PC-3 (cell line): ENCODE measurements around the gene COL15A1. TPM values are rescaled to one million over a fixed set of nuclear protein-coding genes. Genes with fewer than 3 reads are reported as not detected.

Experiments
- ATAC-seq: fragments of 200-7000 bp; cut with Tn5 transposase; 2 replicates; pipeline ENCODE4 v1.9.1; 2020; ENCODE audit warnings: mild to moderate bottlenecking, moderate library complexity
- BruUV-seq: library from RNA; stranded (reverse); fragments of 400-500 nt; replicated peaks from 2 replicates; lab custom pipeline; 2021; lab: Mats Ljungman, UMichigan
- CTCF ChIA-PET: fragments of 300-600 bp; sonication (Branson Sonifier 250); formaldehyde crosslinking; loops from one replicate; lab custom pipeline; 2022; ENCODE audit warnings: antibody characterized with exemption; lab: Charles Lee
- POLR2A ChIA-PET: fragments of 300-600 bp; sonication (Branson Sonifier 250); formaldehyde crosslinking; loops from one replicate; lab custom pipeline; 2022; ENCODE audit warnings: antibody characterized with exemption; ENCODE audit not compliant: unreplicated experiment; lab: Charles Lee
- DNase-seq: peaks from one replicate; pipeline ENCODE4 v3.0.0-alpha.2; 2015
- H2AFZ ChIP-seq: fragments of 300-600 bp; sonication (generic); 2 replicates; pipeline ENCODE4 v1.6.0; 2016; ENCODE audit warnings: antibody characterized with exemption, low read length
- H3F3A ChIP-seq: fragments of 300-600 bp; sonication (generic); one replicate; pipeline ENCODE4 v1.6.0; 2017; ENCODE audit warnings: antibody characterized with exemption, low read length, control low read depth, mild to moderate bottlenecking; ENCODE audit not compliant: unreplicated experiment
- H3K27ac ChIP-seq: fragments of 300-600 bp; sonication (generic); 2 replicates; pipeline ENCODE4 v1.5.1; 2016; ENCODE audit warnings: mild to moderate bottlenecking, low read length
- H3K27me3 ChIP-seq: fragments of 300-600 bp; sonication (generic); 2 replicates; pipeline ENCODE4 v1.6.1; 2016; ENCODE audit warnings: low read length, mixed read lengths
- H3K36me3 ChIP-seq: fragments of 300-600 bp; sonication (generic); 2 replicates; pipeline ENCODE4 v1.6.1; 2016; ENCODE audit warnings: low read depth, mixed run types, low read length, mixed read lengths
- H3K4me1 ChIP-seq: fragments of 300-600 bp; sonication (generic); 2 replicates; pipeline ENCODE4 v1.5.1; 2016; ENCODE audit warnings: low read length; ENCODE audit not compliant: insufficient read depth
- H3K4me2 ChIP-seq: fragments of 300-600 bp; sonication (generic); 2 replicates; pipeline ENCODE4 v1.6.0; 2016; ENCODE audit warnings: low read length
- H3K4me3 ChIP-seq: fragments of 300-600 bp; sonication (generic); 2 replicates; pipeline ENCODE4 v1.5.1; 2016; ENCODE audit warnings: mild to moderate bottlenecking, low read length, mixed read lengths
- H3K79me2 ChIP-seq: fragments of 300-600 bp; sonication (generic); 2 replicates; pipeline ENCODE4 v1.6.1; 2017; ENCODE audit warnings: low read length, mixed read lengths
- H3K9ac ChIP-seq: fragments of 300-600 bp; sonication (generic); 2 replicates; pipeline ENCODE4 v1.6.0; 2016; ENCODE audit warnings: mild to moderate bottlenecking, low read length
- H3K9me2 ChIP-seq: fragments of 300-600 bp; sonication (generic); replicated peaks from 2 replicates; pipeline ENCODE4 v1.6.1; 2016; ENCODE audit warnings: mixed run types, low read length, mixed read lengths
- H3K9me3 ChIP-seq: fragments of 300-600 bp; sonication (generic); 2 replicates; pipeline ENCODE4 v1.6.1; 2016; ENCODE audit warnings: low read length, mixed read lengths
- H4K20me1 ChIP-seq: fragments of 300-600 bp; sonication (generic); 2 replicates; pipeline ENCODE4 v1.6.1; 2016; ENCODE audit warnings: low read length, mixed read lengths
- CTCF ChIP-seq: fragments of 300-600 bp; sonication (generic); conservative IDR thresholded peaks from 2 replicates; pipeline ENCODE4 v1.5.1; 2017; ENCODE audit warnings: antibody characterized with exemption, low read depth, mild to moderate bottlenecking, low read length
- EZH2 ChIP-seq: fragments of 300-600 bp; sonication (generic); IDR thresholded peaks from one replicate; pipeline ENCODE4 v1.6.1; 2017; ENCODE audit warnings: antibody characterized with exemption, mild to moderate bottlenecking, low read length; ENCODE audit not compliant: unreplicated experiment
- EZH2phosphoT487 ChIP-seq: fragments of 300-600 bp; sonication (generic); IDR thresholded peaks from 2 replicates; pipeline ENCODE4 v1.6.1; 2018; ENCODE audit warnings: mild to moderate bottlenecking, antibody characterized with exemption, low read length, borderline replicate concordance
- intact Hi-C: fragments of 100-400 bp; cut with micrococcal nuclease; formaldehyde crosslinking; loops from 2 replicates; pipeline ENCODE4 v1.9.0; 2023
- total RNA-seq: library from RNA; depleted of rRNA; stranded (reverse); fragments of >200 nt; gene quantifications from 2 replicates; pipeline ENCODE4 v1.2.3, GENCODE V29; 2014

Gene COL15A1
- total RNA-seq, 1 experiment from 2014 or later: 0.04 TPM

- intact Hi-C loops: no loop called here
- Histone ChIP-seq H3K9me2 (no peaks in the 10 kb centered on the region), H4K20me1 (no peaks in the 10 kb centered on the region), H3K9ac (no peak overlapping the region), H3K27ac (no peak overlapping the region), H3K9me3 (no peaks in the 10 kb centered on the region), H3K27me3 (no peaks in the 10 kb centered on the region), H3K36me3 (no peaks in the 10 kb centered on the region), H3K4me2 (no peak overlapping the region), H3K79me2 (no peaks in the 10 kb centered on the region), H2AFZ (no peak overlapping the region), H3K4me3 (no peak overlapping the region), H3K4me1 (peaks cover 7% of the 10 kb centered on the region; the same call in 1 of the 2 replicates), H3F3A (no peaks in the 10 kb centered on the region)
- POLR2A ChIA-PET: no interaction called here
- TF ChIP-seq CTCF (no peak), EZH2phosphoT487 (no peak), EZH2 (no peak)
- no peak for DNase-seq
- no TSS peak for BruUV-seq
- no peak for ATAC-seq
- CTCF ChIA-PET: no interaction called here
These were observed 41.2 kb upstream of the COL15A1 start for GRCh38 chr9:98902516-98902915.

GRCh38 chr9:98902925-98903324 lies 40.8 kb upstream of the COL15A1 start:
- no TSS peak for BruUV-seq
- Histone ChIP-seq H3K4me1 (peaks cover 7% of the 10 kb centered on the region; the same call in 1 of the 2 replicates), H2AFZ (no peak overlapping the region), H3K79me2 (no peaks in the 10 kb centered on the region), H3F3A (no peaks in the 10 kb centered on the region), H3K27ac (no peak overlapping the region), H3K9ac (no peak overlapping the region), H3K27me3 (no peaks in the 10 kb centered on the region), H3K4me2 (no peak overlapping the region), H4K20me1 (no peaks in the 10 kb centered on the region), H3K9me2 (no peaks in the 10 kb centered on the region), H3K4me3 (no peak overlapping the region), H3K9me3 (no peaks in the 10 kb centered on the region), H3K36me3 (no peaks in the 10 kb centered on the region)
- CTCF ChIA-PET: no interaction called here
- ATAC-seq: no peak
- POLR2A ChIA-PET: no interaction called here
- intact Hi-C loops: no loop called here
- DNase-seq: no peak
- TF ChIP-seq EZH2phosphoT487 (no peak), EZH2 (no peak), CTCF (no peak)

- intact Hi-C loops: no loop called here
- POLR2A ChIA-PET: no interaction called here
- TF ChIP-seq CTCF (no peak), EZH2phosphoT487 (no peak), EZH2 (no peak)
- no peak overlapping the region for H3K27ac ChIP-seq
- H3K9ac ChIP-seq: no peak overlapping the region
- H4K20me1 ChIP-seq: no peaks in the 10 kb centered on the region
- no peaks in the 10 kb centered on the region for H3K79me2 ChIP-seq
- no peak overlapping the region for H3K4me3 ChIP-seq
- DNase-seq (no peak), ATAC-seq (no peak)
- H3K9me2 ChIP-seq: no peaks in the 10 kb centered on the region
- CTCF ChIA-PET: no interaction called here
- no peaks in the 10 kb centered on the region for H3K9me3 ChIP-seq
- H3K4me2 ChIP-seq: no peak overlapping the region
- peaks cover 7% of the 10 kb centered on the region; the same call in 1 of the 2 replicates for H3K4me1 ChIP-seq
- no peaks in the 10 kb centered on the region for H3K36me3 ChIP-seq
- no peak overlapping the region for H2AFZ ChIP-seq
- no peaks in the 10 kb centered on the region for H3K27me3 ChIP-seq
- H3F3A ChIP-seq: no peaks in the 10 kb centered on the region
- no TSS peak for BruUV-seq
These were observed 39.7 kb upstream of the COL15A1 start for GRCh38 chr9:98903961-98904411.
